Stomach (tissue), 9 donors: Measurements from ENCODE around the gene D2HGDH. TPM values are rescaled to one million over a fixed set of nuclear protein-coding genes. Genes with fewer than 3 reads are reported as not detected.

Experiments used
- DNase-seq, 2 donors: peaks; one replicate each; pipeline versions ENCODE4 v3.0.0 to v3.0.0-alpha.2; 2013 to 2019
- H3K27ac ChIP-seq, 5 donors: fragments of 200-600 bp in 4 of 5; sonication (generic) in 4 of 5; one replicate each; pipeline ENCODE4 v1.5.1; 2013 to 2019; ENCODE audit warnings: mild to moderate bottlenecking in 1 of 5, moderate library complexity in 1 of 5
- H3K27me3 ChIP-seq, 3 donors: fragments of 200-600 bp; sonication (generic); one replicate each; pipeline ENCODE4 v1.5.1; 2017 to 2019; ENCODE audit warnings: mixed run types in 1 of 3
- H3K36me3 ChIP-seq, 4 donors: fragments of 200-600 bp; sonication (generic); 1 replicate in 3 of 4; 2 replicates in 1 of 4; pipeline ENCODE4 v1.5.1; 2016 to 2019
- H3K4me1 ChIP-seq, 4 donors: fragments of 200-600 bp; sonication (generic); one replicate each; pipeline ENCODE4 v1.5.1; 2016 to 2019
- H3K4me3 ChIP-seq, 4 donors: fragments of 200-600 bp; sonication (generic) in 3 of 4; one replicate each; pipeline ENCODE4 v1.5.1; 2016 to 2019; ENCODE audit warnings: mild to moderate bottlenecking in 1 of 4
- H3K9me3 ChIP-seq, 4 donors: fragments of 200-600 bp; sonication (generic); one replicate each; pipeline ENCODE4 v1.5.1; 2016 to 2019
- CTCF ChIP-seq, 7 experiments: fragments of 450-650 bp in 4 of 7; fragments of 200-600 bp in 3 of 7; sonication (generic) in 3 of 7; IDR thresholded peaks; one replicate each; pipeline ENCODE4 v1.5.1; 2016 to 2019; ENCODE audit warnings: antibody characterized with exemption in 7 of 7, control low read depth in 2 of 7, mild to moderate bottlenecking in 1 of 7
- EP300 ChIP-seq: sonication (generic); formaldehyde crosslinking; IDR thresholded peaks from one replicate; pipeline ENCODE4 v1.6.1; 2017; ENCODE audit warnings: antibody characterized with exemption
- POLR2A ChIP-seq, 4 donors: fragments of 450-650 bp; IDR thresholded peaks; one replicate each; pipeline ENCODE4 v1.6.1; 2016; ENCODE audit warnings: antibody characterized with exemption in 4 of 4, control low read depth in 2 of 4, mild to moderate bottlenecking in 1 of 4, moderate library complexity in 1 of 4
- POLR2AphosphoS5 ChIP-seq, 3 donors: sonication (generic); formaldehyde crosslinking; IDR thresholded peaks; one replicate each; pipeline ENCODE4 v1.6.1; 2016; ENCODE audit warnings: antibody characterized with exemption in 3 of 3
- WGBS, 5 donors: extraction: QIAGEN DNeasy Blood & Tissue Kit in 3 of 5; methylation state at CpG; one replicate each; pipeline versions ENCODE4 v1.1.5 to v1.1.7; 2013 to 2018; 5-methylcytosine and 5-hydroxymethylcytosine counted together
- intact Hi-C: fragments of 100-400 bp; cut with DNase I; formaldehyde crosslinking; loops from one replicate; pipeline ENCODE4 v1.15.1; 2023; ENCODE audit warnings: low total_unique reads
- polyA plus RNA-seq, 3 donors: library from polyadenylated mRNA; stranded (reverse); fragments of 200-250 nt; gene quantifications; one replicate each; pipeline ENCODE4 v1.2.3, GENCODE V29; 2013
- total RNA-seq, 5 donors: library from RNA; depleted of rRNA; stranded (reverse); fragments of >200 nt; gene quantifications; one replicate each; pipeline versions ENCODE4 v1.1.0 to v1.2.3, GENCODE V29; 2014 to 2016
- donor health status: healthy with polysubstance abuse.
- donor health status: Bipolar disorder and iron deficiency.
- donor health status: healthy.

D2HGDH gene
- total and polyA plus RNA-seq, 8 donors: 17.3 to 369 (median 27.9) TPM

- H3K9me3 ChIP-seq: no peaks in the 10 kb centered on the region
- TF ChIP-seq POLR2AphosphoS5 (IDR thresholded peaks at IDR 0.05): no peak
- no peak for TF ChIP-seq POLR2A (IDR thresholded peaks at IDR 0.05)
- TF ChIP-seq EP300: no peak
- no peak for TF ChIP-seq CTCF (IDR thresholded peaks at IDR 0.05)
- peak in 1 of 2 donors; percentile 2 for DNase-seq
- no peaks in the 10 kb centered on the region for H3K4me1 ChIP-seq
- no peak overlapping the region for H3K27ac ChIP-seq
- no peaks in the 10 kb centered on the region for H3K36me3 ChIP-seq
- H3K27me3 ChIP-seq: peaks cover 0 to 41% (median 5%) of the 10 kb centered on the region in 3 donors
- H3K4me3 ChIP-seq: no peak overlapping the region
- WGBS, 5 donors: 76 to 92% (median 85%) methylated on average over 12 to 20 of the region's 20 CpGs
- intact Hi-C loops: no loop called here
These were observed 77.7 kb downstream of the D2HGDH start for GRCh38 chr2:241811952-241812729.

GRCh38 chr2:241812730-241813643 lies 78.6 kb downstream of the D2HGDH start:
- DNase-seq: no peak
- H3K4me1 ChIP-seq: no peaks in the 10 kb centered on the region
- peaks cover 0 to 47% (median 5%) of the 10 kb centered on the region in 3 donors for H3K27me3 ChIP-seq
- WGBS, 5 donors: 79 to 90% (median 84%) methylated on average over 32 to 40 of the region's 40 CpGs
- H3K27ac ChIP-seq: no peak overlapping the region
- intact Hi-C loops: no loop called here
- H3K4me3 ChIP-seq: no peak overlapping the region
- TF ChIP-seq POLR2AphosphoS5 (IDR thresholded peaks at IDR 0.05): no peak
- no peak for TF ChIP-seq EP300
- TF ChIP-seq CTCF (IDR thresholded peaks at IDR 0.05): no peak
- no peak for TF ChIP-seq POLR2A (IDR thresholded peaks at IDR 0.05)
- H3K9me3 ChIP-seq: no peaks in the 10 kb centered on the region
- H3K36me3 ChIP-seq: no peaks in the 10 kb centered on the region

- no peaks in the 10 kb centered on the region for H3K4me1 ChIP-seq
- no peaks in the 10 kb centered on the region for H3K9me3 ChIP-seq
- H3K4me3 ChIP-seq: no peak overlapping the region
- WGBS, 5 donors: 51 to 69% (median 60%) methylated on average over 19 to 20 of the region's 20 CpGs
- no peak for DNase-seq
- H3K27me3 ChIP-seq: peaks cover 0 to 54% (median 5%) of the 10 kb centered on the region in 3 donors
- no peaks in the 10 kb centered on the region for H3K36me3 ChIP-seq
- TF ChIP-seq CTCF (IDR thresholded peaks at IDR 0.05) (no peak), POLR2A (IDR thresholded peaks at IDR 0.05) (no peak), EP300 (no peak), POLR2AphosphoS5 (IDR thresholded peaks at IDR 0.05) (no peak)
- intact Hi-C loops: no loop called here
- H3K27ac ChIP-seq: no peak overlapping the region
These were observed 79.4 kb downstream of the D2HGDH start for GRCh38 chr2:241813644-241814392.

- WGBS, 5 donors: 84 to 100% (median 86%) methylated on average over 4 to 17 of the region's 17 CpGs
- Histone ChIP-seq H3K4me3 (no peak overlapping the region), H3K4me1 (no peaks in the 10 kb centered on the region), H3K36me3 (no peaks in the 10 kb centered on the region), H3K27me3 (peaks cover 0 to 54% (median 5%) of the 10 kb centered on the region in 3 donors), H3K9me3 (no peaks in the 10 kb centered on the region), H3K27ac (no peak overlapping the region)
- intact Hi-C loops: no loop called here
- TF ChIP-seq POLR2A (IDR thresholded peaks at IDR 0.05) (no peak), EP300 (no peak), POLR2AphosphoS5 (IDR thresholded peaks at IDR 0.05) (no peak), CTCF (IDR thresholded peaks at IDR 0.05) (no peak)
- no peak for DNase-seq
These were observed 79.9 kb downstream of the D2HGDH start for GRCh38 chr2:241814393-241814642.
